GM18907 (cell line): ENCODE measurements around the gene ZNF146.
"Not testable (repeated sequence)": the region's sequence is repeated elsewhere in the genome, so short reads cannot be mapped to it uniquely, and the experiment has no call there.

Experiments
- ATAC-seq: cut with Tn5 transposase; IDR thresholded peaks from one replicate; pipeline ENCODE4 v1.9.1; 2021; ENCODE audit warnings: mild to moderate bottlenecking, moderate library complexity; ENCODE audit not compliant: unreplicated experiment

The ZNF146 gene

DNA sequence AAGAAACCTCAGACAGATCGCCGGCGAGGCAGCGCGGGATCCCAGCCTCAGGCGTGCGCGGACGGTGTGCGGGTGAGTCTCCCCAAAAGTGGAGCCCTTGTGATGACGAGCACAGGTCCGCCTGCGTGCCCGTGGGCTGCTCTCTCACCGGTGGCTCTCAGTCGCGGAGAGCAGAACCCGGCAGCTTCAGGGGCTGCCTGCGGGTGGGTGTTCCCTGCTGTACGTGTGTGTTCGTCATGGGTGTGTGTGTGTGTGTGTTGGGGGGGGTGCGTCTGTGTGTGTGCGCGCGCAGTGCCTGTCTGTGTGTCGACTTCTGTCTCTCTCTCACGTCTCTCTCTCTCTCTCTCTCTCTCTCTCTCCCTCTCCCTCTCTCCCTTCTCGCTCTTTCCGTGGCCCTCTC, 54.4 kb downstream of the ZNF146 start:
- not testable (repeated sequence) for ATAC-seq
